Gastrocnemius medialis (tissue), 4 donors: ENCODE results near the gene CARMIL1.

Experiments used
- CTCF ChIP-seq, 5 experiments: fragments of 450-650 bp in 3 of 5; fragments of 200-600 bp in 2 of 5; sonication (generic) in 2 of 5; IDR thresholded peaks in 4 of 5; conservative IDR thresholded peaks in 1 of 5; 1 replicate in 4 of 5; 2 replicates in 1 of 5; pipeline ENCODE4 v1.5.1; 2016 to 2019; ENCODE audit warnings: antibody characterized with exemption in 5 of 5, mild to moderate bottlenecking in 3 of 5, moderate library complexity in 3 of 5
- POLR2A ChIP-seq, 2 donors: fragments of 450-650 bp; IDR thresholded peaks; one replicate each; pipeline ENCODE4 v1.6.1; 2017; ENCODE audit warnings: antibody characterized with exemption in 2 of 2, mild to moderate bottlenecking in 2 of 2, moderate library complexity in 2 of 2

GRCh38 chr6:25489399-25489798 is 210.2 kb downstream of the CARMIL1 start:
- no peak for TF ChIP-seq POLR2A (IDR thresholded peaks at IDR 0.05)
- TF ChIP-seq CTCF (IDR thresholded peaks at IDR 0.05 in 4 of 5, conservative IDR thresholded peaks at IDR 0.05 in 1 of 5): no peak
